Measurements from ENCODE around the gene SDHA.
"Not testable (repeated sequence)": the region's sequence is repeated elsewhere in the genome, so short reads cannot be mapped to it uniquely, and the experiment has no call there.

SDHA gene

GRCh38 chr5:195401-196160 lies 22.5 kb upstream of the SDHA start:
- DNase-seq (ENCODE audit: low read depth), result no peak
- no peak for TF ChIP-seq MAX (IDR thresholded peaks at IDR 0.05; ENCODE audit: low read depth, low read length)
- no peak for TF ChIP-seq MYC (IDR thresholded peaks at IDR 0.05; ENCODE audit: low read depth, low read length)
- TF ChIP-seq POLR2A (IDR thresholded peaks at IDR 0.05; ENCODE audit: extremely low read depth, insufficient read length), result no peak
- no peak for TF ChIP-seq CTCF (IDR thresholded peaks at IDR 0.05; ENCODE audit: low read depth, low read length)
- no peak overlapping the region for H3K4me3 ChIP-seq (ENCODE audit: low read depth, low read length)

GRCh38 chr5:196350-196749 lies 21.8 kb upstream of the SDHA start:
- no peak for DNase-seq (ENCODE audit: low read depth)
- TF ChIP-seq CTCF (IDR thresholded peaks at IDR 0.05; ENCODE audit: low read depth, low read length) (no peak), POLR2A (IDR thresholded peaks at IDR 0.05; ENCODE audit: extremely low read depth, insufficient read length) (no peak), MAX (IDR thresholded peaks at IDR 0.05; ENCODE audit: low read depth, low read length) (no peak), MYC (IDR thresholded peaks at IDR 0.05; ENCODE audit: low read depth, low read length) (no peak)
- H3K4me3 ChIP-seq (ENCODE audit: low read depth, low read length), result no peak overlapping the region

GRCh38 chr5:197031-197430 lies 21.1 kb upstream of the SDHA start:
- not testable (repeated sequence) for DNase-seq (ENCODE audit: low read depth); H3K4me3 ChIP-seq (ENCODE audit: low read depth, low read length)

GRCh38 chr5:197892-198489 lies 20.1 kb upstream of the SDHA start:
- TF ChIP-seq MAX (IDR thresholded peaks at IDR 0.05; ENCODE audit: low read depth, low read length) (no peak), MYC (IDR thresholded peaks at IDR 0.05; ENCODE audit: low read depth, low read length) (no peak), POLR2A (IDR thresholded peaks at IDR 0.05; ENCODE audit: extremely low read depth, insufficient read length) (no peak), CTCF (IDR thresholded peaks at IDR 0.05; ENCODE audit: low read depth, low read length) (no peak)
- no peak overlapping the region for H3K4me3 ChIP-seq (ENCODE audit: low read depth, low read length)
- DNase-seq (ENCODE audit: low read depth), result no peak

GRCh38 chr5:198516-199196 lies 19.5 kb upstream of the SDHA start:
- H3K4me3 ChIP-seq (ENCODE audit: low read depth, low read length), result no peak overlapping the region
- no peak for DNase-seq (ENCODE audit: low read depth)
- TF ChIP-seq MYC (IDR thresholded peaks at IDR 0.05; ENCODE audit: low read depth, low read length) (no peak), CTCF (IDR thresholded peaks at IDR 0.05; ENCODE audit: low read depth, low read length) (no peak), POLR2A (IDR thresholded peaks at IDR 0.05; ENCODE audit: extremely low read depth, insufficient read length) (no peak), MAX (IDR thresholded peaks at IDR 0.05; ENCODE audit: low read depth, low read length) (no peak)

GRCh38 chr5:199197-199949 lies 18.7 kb upstream of the SDHA start:
- DNase-seq (ENCODE audit: low read depth), result no peak
- TF ChIP-seq MAX (IDR thresholded peaks at IDR 0.05; ENCODE audit: low read depth, low read length) (no peak), MYC (IDR thresholded peaks at IDR 0.05; ENCODE audit: low read depth, low read length) (no peak), CTCF (IDR thresholded peaks at IDR 0.05; ENCODE audit: low read depth, low read length) (no peak), POLR2A (IDR thresholded peaks at IDR 0.05; ENCODE audit: extremely low read depth, insufficient read length) (no peak)
- H3K4me3 ChIP-seq (ENCODE audit: low read depth, low read length), result no peak overlapping the region

All from NB4 (cell line).